SU-DHL-6 (cell line): ENCODE measurements around the gene PHF23.

ENCODE experiments used
- H2AFZ ChIP-seq: fragments of 200-600 bp; sonication (generic); 2 replicates; pipeline ENCODE4 v1.6.1; 2014; ENCODE audit warnings: low read depth, mild to moderate bottlenecking, moderate library complexity, mixed read lengths, antibody characterized with exemption, low read length; ENCODE audit not compliant: severe bottlenecking
- H3F3A ChIP-seq: fragments of 200-600 bp; shearing (Covaris generic); 2 replicates; pipeline ENCODE4 v1.6.0; 2016; ENCODE audit warnings: antibody characterized with exemption, mild to moderate bottlenecking; ENCODE audit not compliant: insufficient read depth
- H3K27ac ChIP-seq: fragments of 200-600 bp; sonication (generic); 2 replicates; pipeline ENCODE4 v1.5.1; 2016; ENCODE audit warnings: low read depth, mild to moderate bottlenecking, low read length, moderate library complexity, mixed read lengths
- H3K27me3 ChIP-seq: fragments of 200-600 bp; sonication (generic), shearing (Covaris generic); 2 replicates; pipeline ENCODE4 v1.6.0; 2014; ENCODE audit warnings: mild to moderate bottlenecking, low read length
- H3K36me3 ChIP-seq: fragments of 200-600 bp; sonication (generic); 2 replicates; pipeline ENCODE4 v1.6.1; 2014; ENCODE audit warnings: mild to moderate bottlenecking, low read length, mixed read lengths
- H3K4me2 ChIP-seq: fragments of 300-600, 200-600 bp; shearing (Covaris generic), sonication (generic); 2 replicates; pipeline ENCODE4 v1.6.0; 2014; ENCODE audit warnings: low read length, low read depth, mild to moderate bottlenecking; ENCODE audit not compliant: poor library complexity, severe bottlenecking
- H3K4me3 ChIP-seq: fragments of 200-600 bp; sonication (generic); 2 replicates; pipeline ENCODE4 v1.5.1; 2014; ENCODE audit warnings: antibody characterized with exemption, low read length, mild to moderate bottlenecking, mixed read lengths; ENCODE audit not compliant: insufficient read depth, poor library complexity, severe bottlenecking
- H3K79me2 ChIP-seq: fragments of 200-600 bp; sonication (generic); 2 replicates; pipeline ENCODE4 v1.6.1; 2014; ENCODE audit warnings: mild to moderate bottlenecking, low read length, moderate library complexity; ENCODE audit not compliant: insufficient read depth
- H3K9ac ChIP-seq: fragments of 200-600 bp; sonication (generic); 2 replicates; pipeline ENCODE4 v1.7.0; 2014; ENCODE audit warnings: mild to moderate bottlenecking, low read length
- H3K9me2 ChIP-seq: fragments of 200-600 bp; sonication (generic); replicated peaks from 2 replicates; pipeline ENCODE4 v1.6.1; 2014; ENCODE audit warnings: low read length; ENCODE audit not compliant: insufficient read depth
- H3K9me3 ChIP-seq: fragments of 200-600 bp; sonication (generic); 2 replicates; pipeline ENCODE4 v1.6.1; 2014; ENCODE audit warnings: low read length, mixed read lengths; ENCODE audit not compliant: insufficient read depth
- H4K20me1 ChIP-seq: fragments of 200-600 bp; sonication (generic); 2 replicates; pipeline ENCODE4 v1.6.1; 2014; ENCODE audit warnings: low read depth, mild to moderate bottlenecking, antibody characterized with exemption, low read length, moderate library complexity, mixed read lengths
- CTCF ChIP-seq: fragments of 200-600 bp; sonication (generic); IDR thresholded peaks from one replicate; pipeline ENCODE4 v1.5.1; 2017; ENCODE audit warnings: antibody characterized with exemption, mild to moderate bottlenecking, low read length, moderate library complexity; ENCODE audit not compliant: insufficient read depth, poor library complexity, severe bottlenecking
- EZH2phosphoT487 ChIP-seq: fragments of 200-600 bp; sonication (generic), shearing (Covaris generic); conservative IDR thresholded peaks from 2 replicates; pipeline ENCODE4 v1.6.1; 2018; ENCODE audit warnings: mild to moderate bottlenecking, antibody characterized with exemption, low read length, moderate library complexity, mixed read lengths

The PHF23 gene

GRCh38 chr17:7266784-7267183 is 27.5 kb upstream of the PHF23 start:
- Histone ChIP-seq H2AFZ (no peak overlapping the region), H3F3A (no peaks in the 10 kb centered on the region), H3K9me2 (no peaks in the 10 kb centered on the region), H3K27me3 (no peaks in the 10 kb centered on the region), H3K4me2 (no peak overlapping the region), H3K9ac (no peak overlapping the region), H4K20me1 (no peaks in the 10 kb centered on the region), H3K9me3 (no peaks in the 10 kb centered on the region), H3K79me2 (no peaks in the 10 kb centered on the region), H3K36me3 (no peaks in the 10 kb centered on the region), H3K4me3 (no peak overlapping the region), H3K27ac (no peak overlapping the region)
- no peak for TF ChIP-seq CTCF
- no peak for TF ChIP-seq EZH2phosphoT487

GRCh38 chr17:7263801-7264078 is 24.5 kb upstream of the PHF23 start:
- Histone ChIP-seq H4K20me1 (no peaks in the 10 kb centered on the region), H3K36me3 (no peaks in the 10 kb centered on the region), H3K4me2 (no peak overlapping the region), H3K79me2 (no peaks in the 10 kb centered on the region), H3K4me3 (no peak overlapping the region), H3K9ac (no peak overlapping the region), H2AFZ (no peak overlapping the region), H3K9me2 (no peaks in the 10 kb centered on the region), H3K9me3 (no peaks in the 10 kb centered on the region), H3K27ac (no peak overlapping the region), H3F3A (no peaks in the 10 kb centered on the region), H3K27me3 (no peaks in the 10 kb centered on the region)
- TF ChIP-seq EZH2phosphoT487: no peak
- no peak for TF ChIP-seq CTCF

GRCh38 chr17:7262935-7263800 is 23.9 kb upstream of the PHF23 start:
- Histone ChIP-seq H3K36me3 (0 out of 2 replicates have a peak, but pooled peaks cover 2% of the 10 kb centered on the region), H2AFZ (no peak overlapping the region), H3K9ac (no peak overlapping the region), H3K27ac (no peak overlapping the region), H3K79me2 (no peaks in the 10 kb centered on the region), H3K9me2 (no peaks in the 10 kb centered on the region), H3F3A (no peaks in the 10 kb centered on the region), H3K4me3 (no peak overlapping the region), H3K4me2 (no peak overlapping the region), H4K20me1 (no peaks in the 10 kb centered on the region), H3K9me3 (no peaks in the 10 kb centered on the region), H3K27me3 (no peaks in the 10 kb centered on the region)
- TF ChIP-seq CTCF: no peak
- TF ChIP-seq EZH2phosphoT487: no peak
